GM21529 (cell line): ENCODE results near the gene INTS6.
"Not testable (repeated sequence)": the region's sequence is repeated elsewhere in the genome, so short reads cannot be mapped to it uniquely, and the experiment has no call there.

Source experiments
- ATAC-seq: cut with Tn5 transposase; IDR thresholded peaks from one replicate; pipeline ENCODE4 v1.9.1; 2021; ENCODE audit not compliant: unreplicated experiment

The INTS6 gene

DNA sequence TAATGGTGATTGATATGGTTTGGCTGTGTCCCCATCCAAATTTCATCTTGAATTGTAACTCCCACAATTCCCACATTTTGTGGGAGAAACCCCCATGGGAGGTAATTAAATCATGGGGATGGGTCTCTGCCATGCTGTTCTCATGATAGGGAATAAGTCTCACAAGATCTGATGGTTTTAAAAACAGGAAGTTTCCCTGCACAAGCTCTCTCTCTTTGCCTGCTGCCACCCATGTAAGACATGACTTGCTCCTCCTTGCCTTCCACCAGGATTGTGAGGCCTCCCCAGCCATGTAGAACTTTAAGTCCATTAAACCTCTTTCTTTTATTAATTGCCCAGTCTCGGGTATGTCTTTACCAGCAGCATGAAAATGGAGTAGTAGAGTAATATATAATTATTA is 37.5 kb downstream of the INTS6 start:
- ATAC-seq = not testable (repeated sequence)

DNA sequence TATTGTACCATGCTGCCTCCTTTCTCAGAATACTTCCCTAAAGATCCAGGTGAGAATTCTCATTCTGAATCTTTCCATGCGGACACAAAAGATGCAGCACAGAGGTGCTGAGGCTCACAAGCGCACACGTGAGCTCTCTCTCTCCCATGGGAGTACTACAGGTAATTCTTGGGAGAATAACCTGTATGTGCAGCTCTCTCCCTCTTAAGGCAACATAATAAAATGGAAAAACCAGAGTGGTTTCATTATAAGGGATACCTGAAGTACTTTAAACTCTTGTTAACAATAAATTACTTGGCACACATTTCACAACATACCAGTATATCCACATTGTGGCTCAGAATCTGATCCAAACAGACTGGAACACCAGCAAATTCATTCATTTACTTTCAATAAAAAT is 40.4 kb downstream of the INTS6 start:
- ATAC-seq = no peak

DNA sequence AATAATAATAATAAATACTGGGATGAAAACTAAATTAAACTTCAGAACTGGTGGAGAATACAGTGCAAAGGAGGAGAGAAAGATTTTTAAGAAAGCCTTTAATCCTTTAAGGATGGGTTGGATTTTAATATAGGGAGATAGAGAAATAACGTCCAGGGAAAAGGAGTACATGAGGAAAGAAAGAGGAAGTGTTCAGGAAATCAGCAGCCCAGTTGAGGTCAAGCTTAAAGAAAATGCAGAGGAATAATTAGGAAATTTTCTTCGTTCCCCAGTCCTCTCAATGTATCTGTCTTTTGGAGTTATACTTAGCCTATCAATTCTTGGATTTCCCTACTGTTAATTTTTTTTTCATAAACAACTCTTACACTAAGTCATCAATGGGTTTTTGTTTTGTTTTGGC is 47.7 kb downstream of the INTS6 start:
- no peak for ATAC-seq

GRCh38 chr13:51397262-51397941 is 55.4 kb downstream of the INTS6 start:
- no peak for ATAC-seq

DNA sequence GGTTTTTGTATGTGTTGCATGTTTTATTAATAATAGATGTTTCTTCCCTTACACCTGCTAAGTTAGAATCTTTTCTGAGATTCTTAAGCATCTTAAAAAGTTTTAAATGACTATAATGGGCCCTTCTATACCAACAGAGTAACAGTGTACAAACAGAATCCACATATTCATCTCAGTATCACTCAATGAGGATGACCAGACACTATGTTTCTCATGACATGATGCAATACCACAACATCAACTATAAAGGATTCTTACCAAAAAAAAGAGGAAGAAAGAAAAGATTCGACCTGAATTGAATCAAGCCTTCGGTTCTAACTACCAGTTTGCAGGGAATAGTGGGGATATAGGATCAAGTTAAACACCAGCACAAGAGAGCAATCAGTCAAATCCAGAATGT is 56.5 kb downstream of the INTS6 start:
- ATAC-seq = peak; percentile 84

DNA sequence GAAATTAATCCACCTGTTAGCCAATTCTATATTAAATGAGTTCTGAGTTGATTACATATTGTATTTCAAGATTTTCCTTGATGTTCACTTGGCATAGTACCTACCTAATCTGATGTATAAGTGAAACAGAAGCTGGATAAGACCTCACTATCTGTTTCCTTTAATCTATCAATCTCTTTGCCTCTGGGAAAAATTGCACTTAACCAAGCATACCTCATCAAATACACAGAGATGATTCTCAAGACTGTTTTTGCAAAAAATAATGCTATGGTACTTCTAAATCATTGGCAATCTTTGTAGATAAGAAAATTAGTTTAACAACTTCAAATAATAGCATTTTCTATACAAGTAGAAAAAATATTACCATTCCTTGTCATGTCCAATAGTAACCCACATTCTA is 58.1 kb downstream of the INTS6 start:
- no peak for ATAC-seq

GRCh38 chr13:51385114-51385513 is 67.7 kb downstream of the INTS6 start:
- ATAC-seq = no peak

DNA sequence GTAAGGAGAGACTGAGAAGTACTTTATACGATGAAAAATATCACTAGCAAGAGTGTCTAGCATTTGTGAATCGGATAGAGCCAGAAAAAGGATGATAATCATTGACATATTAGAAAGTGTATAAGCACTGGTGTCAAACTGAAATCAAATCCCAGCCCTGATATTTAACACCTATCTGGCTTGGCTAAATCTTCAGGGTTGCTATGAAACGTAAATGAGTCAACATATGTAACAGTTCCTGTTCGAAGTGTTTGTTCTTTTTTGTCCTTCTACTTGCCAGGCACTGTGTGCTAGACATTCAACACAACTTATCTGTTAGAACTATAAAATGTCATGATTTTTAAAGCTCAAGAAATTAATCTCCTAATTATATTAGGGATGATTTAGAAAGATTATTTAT is 72.6 kb downstream of the INTS6 start:
- ATAC-seq = no peak

DNA sequence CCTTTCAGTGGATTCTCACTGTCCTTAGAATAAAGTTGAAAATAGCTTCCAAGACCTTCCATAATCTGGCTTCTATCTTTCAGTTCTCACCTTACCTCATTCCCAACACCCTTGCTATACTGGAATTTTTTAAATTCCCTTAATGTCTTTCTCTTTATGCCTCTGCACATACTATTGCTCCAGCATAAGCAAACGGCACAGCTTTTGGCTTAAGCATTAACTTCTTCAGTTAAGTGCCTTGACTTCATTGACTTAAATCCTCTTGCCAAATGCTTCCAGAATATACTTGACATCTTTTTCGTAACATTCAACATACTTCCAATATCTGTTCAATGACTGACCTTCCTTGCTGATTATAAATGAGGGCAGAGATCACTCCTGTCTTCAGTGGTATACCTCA is 79.4 kb downstream of the INTS6 start:
- ATAC-seq = no peak

DNA sequence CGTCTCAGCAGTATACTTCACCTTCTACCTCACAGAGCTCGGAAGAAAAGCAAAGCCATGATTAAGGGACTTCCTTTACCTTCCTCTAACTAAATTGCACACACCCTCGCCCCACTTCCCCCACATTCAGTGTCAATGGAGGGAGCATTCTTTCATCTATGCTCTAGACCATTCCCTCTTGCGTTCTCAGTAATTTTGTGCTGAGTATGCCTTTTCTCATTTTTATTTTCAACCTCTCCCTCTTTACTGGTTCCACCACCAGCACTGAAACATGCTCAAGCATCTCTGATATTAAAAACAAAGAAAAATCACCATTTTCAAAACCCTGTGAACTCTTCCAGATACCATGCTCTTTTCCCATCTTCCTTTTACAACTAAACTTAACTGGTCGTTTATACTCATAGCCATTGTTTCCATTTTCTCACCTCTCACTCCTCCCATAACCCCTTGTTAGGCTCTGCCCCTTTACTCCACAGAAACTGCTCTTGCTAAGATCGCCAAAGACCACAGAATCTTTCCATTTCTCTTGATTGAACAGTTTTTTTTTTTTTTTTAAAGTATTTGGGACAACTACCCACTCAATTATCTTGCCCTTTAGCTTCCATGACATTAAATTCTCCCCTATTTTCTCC is 81.0 kb downstream of the INTS6 start:
- no peak for ATAC-seq

GRCh38 chr13:51370811-51371210 is 82.0 kb downstream of the INTS6 start:
- ATAC-seq = no peak

DNA sequence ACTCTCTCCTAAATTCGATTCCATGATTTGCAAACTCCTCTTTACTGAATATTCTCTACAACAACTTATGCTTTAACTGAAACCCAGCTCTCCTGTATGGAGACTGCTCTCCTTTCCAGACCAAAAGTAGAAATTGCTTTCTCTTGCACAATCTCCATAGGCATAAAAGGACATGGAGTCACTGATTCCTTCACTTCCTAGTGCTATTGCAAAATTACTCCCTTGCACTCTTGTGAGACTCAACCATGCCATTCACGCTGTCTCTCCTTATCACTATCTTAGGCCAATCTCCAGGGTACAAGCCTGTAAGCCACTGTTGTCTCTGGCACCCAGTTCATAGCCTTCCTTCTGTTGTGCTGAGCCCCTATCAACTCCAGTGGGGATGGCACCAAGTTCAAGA is 82.7 kb downstream of the INTS6 start:
- no peak for ATAC-seq

DNA sequence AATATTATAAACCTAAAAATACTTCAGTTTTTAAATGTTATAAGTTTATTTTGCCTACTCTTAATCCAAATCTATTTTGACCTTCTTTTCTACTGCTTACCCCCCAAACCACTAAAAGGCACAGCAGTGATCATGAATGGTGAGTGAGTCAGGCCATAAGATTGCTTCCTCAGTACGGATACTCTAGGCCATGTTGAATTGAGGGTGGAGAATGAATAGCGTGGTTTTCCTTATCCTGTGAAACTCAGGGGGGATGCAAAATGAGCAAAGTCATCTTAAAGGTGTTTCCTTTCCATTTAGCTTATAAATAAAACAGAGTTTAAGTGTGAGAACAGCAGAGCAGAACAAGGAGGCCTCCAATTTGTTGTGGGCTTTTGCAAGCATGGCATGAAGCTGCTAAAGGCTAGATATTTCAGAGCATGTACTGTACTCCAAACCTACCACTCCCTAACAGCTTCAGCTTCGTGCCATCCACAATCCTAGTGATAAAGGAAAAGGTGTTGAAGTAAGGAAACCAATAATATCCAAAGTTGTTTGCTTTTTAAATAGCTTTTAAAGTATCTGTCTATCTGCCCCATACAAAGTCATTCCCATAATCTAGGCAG is 88.3 kb downstream of the INTS6 start:
- ATAC-seq = no peak

DNA sequence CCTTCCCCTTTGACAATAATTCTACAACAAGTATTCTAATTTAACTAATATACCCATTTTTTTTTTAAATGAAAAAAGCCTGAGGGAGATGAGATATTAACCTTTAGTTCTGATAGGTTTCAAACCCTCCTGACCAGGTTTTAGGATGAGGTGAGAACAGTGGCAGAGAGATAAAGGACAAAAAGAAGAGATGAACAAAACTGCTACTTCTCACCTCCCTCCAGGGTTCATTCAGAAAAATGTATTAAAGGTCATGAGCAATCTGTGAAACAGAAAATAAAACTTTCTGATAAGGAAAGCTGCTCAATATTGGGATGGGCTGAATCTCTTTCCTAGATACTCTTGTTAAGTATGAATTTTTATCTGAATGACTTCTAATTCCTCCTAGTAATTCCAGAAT is 89.2 kb downstream of the INTS6 start:
- no peak for ATAC-seq

DNA sequence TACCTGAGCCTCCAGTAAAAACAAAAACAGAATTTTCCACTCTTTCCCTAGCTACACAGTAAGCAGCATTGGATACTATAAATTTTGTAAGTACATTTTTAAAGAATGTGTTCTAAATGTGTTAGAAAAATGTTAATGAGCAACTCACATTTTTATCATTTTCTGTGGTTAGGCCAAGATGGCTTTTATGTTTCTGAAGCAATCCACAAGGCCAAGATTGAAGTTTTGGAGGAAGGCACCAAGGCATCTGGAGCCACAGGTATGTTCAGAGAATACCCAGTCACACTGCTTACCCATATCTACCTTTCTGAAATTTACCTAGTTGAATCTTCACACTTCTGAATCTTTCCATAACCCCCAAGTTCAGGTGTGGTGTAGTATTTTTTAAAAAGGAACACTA is 91.7 kb downstream of the INTS6 start:
- no peak for ATAC-seq

DNA sequence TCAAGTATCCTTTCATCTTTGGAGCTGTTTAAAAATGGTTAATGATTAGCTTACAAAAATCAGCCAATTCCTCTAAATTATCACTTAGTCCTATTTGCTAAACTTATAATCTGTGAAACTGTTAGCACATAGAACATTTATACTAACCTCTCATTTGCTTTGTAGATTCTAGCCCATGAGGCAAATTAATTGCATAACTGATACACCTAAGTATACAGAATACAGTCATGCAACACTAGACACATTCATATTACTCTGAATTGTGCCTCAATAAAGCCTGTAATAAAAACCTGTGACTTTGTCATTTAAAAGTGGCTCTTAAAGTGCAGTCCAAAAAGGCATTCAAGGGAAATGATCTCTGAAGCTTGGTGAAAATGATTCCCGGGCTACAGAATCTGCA is 92.3 kb downstream of the INTS6 start:
- ATAC-seq = no peak

GRCh38 chr13:51359352-51359751 is 93.5 kb downstream of the INTS6 start:
- no peak for ATAC-seq

- no peak for ATAC-seq
Measured at GRCh38 chr13:51357928-51358595, 94.8 kb downstream of the INTS6 start.

DNA sequence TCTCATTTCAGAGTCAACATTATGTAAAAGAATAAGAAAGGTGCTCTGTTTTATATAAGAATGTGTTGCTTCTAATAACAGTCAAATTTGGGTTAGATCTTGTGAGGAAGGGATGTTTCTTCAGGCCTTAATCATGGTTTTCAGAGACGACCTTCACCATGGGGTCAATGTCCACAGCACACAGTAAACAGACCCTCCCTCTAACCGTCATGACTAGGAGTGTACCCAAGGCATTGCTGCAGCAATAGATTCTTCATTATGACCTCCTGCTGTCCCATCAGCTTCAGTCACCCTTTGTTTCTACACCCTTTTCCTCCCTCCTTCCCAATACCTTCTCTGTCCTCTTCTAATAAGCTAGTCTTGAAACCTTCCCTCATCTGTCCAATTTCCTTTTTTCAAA is 97.6 kb downstream of the INTS6 start:
- ATAC-seq = no peak

DNA sequence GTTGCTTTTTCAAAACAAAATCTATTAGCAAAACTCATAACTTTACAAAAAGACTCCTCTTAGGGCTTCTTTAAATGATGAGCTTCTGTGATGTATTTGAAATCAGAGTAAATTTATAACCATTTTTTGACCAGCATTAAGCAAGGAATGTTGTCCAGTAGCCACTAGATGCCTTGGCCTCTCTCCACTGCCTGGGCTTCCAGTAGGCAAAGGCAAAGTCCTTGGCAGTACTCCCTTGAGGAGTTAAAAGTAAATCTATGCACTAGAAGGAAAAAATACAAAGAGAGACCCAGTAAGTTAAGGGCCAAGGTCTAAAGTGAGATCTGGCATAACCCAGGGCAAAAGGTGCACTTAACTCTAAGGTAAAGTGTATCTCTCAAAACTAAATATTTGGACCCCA is 103.8 kb downstream of the INTS6 start:
- no peak for ATAC-seq

DNA sequence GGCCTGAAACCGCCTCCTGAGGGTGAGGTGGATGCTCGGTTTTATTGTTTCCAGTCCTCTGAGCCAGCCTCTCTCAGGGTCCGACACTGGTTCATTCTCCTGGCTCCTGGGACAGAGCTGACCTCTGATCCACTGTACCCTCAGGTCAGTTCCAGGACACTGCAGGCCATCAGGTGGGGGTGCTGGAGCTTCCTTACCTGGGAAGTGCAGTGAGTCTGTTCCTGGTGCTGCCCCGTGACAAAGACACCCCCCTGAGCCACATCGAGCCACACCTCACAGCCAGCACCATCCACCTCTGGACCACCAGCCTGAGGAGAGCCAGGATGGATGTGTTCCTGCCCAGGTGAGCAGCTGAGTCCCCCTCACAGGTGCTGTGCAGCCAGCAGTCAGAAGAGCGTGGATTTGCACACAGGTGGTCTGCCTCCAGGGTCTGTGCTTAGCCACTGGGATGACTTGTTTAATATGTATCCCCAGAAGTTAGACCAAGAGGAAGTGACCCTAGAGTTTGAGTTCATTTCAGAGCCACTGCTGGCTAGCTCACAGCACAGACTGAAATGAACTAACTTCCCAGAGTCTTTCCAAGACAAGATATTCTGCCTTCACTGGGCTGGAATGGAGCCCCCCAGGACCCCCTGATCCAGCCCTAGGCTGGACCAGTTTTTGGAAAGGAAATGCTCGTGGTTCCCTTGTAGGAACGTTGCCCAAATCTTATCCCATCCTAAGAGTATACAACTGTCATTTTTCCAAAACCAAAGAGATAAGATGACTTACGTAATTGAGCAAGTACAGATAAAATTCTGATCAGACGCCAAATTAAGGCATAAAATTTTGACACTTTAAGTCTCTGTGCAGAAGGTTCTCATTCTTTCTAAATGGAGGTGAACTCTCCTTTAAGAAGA is 104.5 kb downstream of the INTS6 start:
- no peak for ATAC-seq
